Spinal cord (tissue), 10 donors: ENCODE results near the gene CTSE. TPM values are rescaled to one million over a fixed set of nuclear protein-coding genes. Genes with fewer than 3 reads are reported as not detected.

Source experiments
- DNase-seq, 6 donors: peaks; one replicate each; pipeline versions ENCODE4 v3.0.0 to v3.0.0-alpha.2; 2013 to 2015; ENCODE audit warnings: low spot score in 6 of 6, low read depth in 4 of 6
- H3K27ac ChIP-seq: one replicate; pipeline ENCODE4 v1.5.1; 2013; ENCODE audit warnings: low read depth, low read length, control low read depth
- H3K27me3 ChIP-seq: one replicate; pipeline ENCODE4 v1.6.1; 2013; ENCODE audit warnings: low read length; ENCODE audit not compliant: control insufficient read depth, insufficient read depth
- H3K36me3 ChIP-seq: one replicate; pipeline ENCODE4 v1.6.1; 2013; ENCODE audit warnings: low read length; ENCODE audit not compliant: control insufficient read depth, insufficient read depth
- H3K4me1 ChIP-seq: one replicate; pipeline ENCODE4 v1.6.1; 2013; ENCODE audit warnings: low read length; ENCODE audit not compliant: control insufficient read depth, insufficient read depth
- H3K4me3 ChIP-seq: one replicate; pipeline ENCODE4 v1.5.1; 2013; ENCODE audit warnings: low read depth, low read length, control low read depth
- H3K9me3 ChIP-seq: one replicate; pipeline ENCODE4 v1.6.1; 2013; ENCODE audit warnings: low read length; ENCODE audit not compliant: control insufficient read depth, insufficient read depth
- WGBS: methylation state at CpG from one replicate; pipeline ENCODE4 v1.1.5; 2013; ENCODE audit warnings: missing lambda C conversion rate; ENCODE audit not compliant: insufficient coverage; 5-methylcytosine and 5-hydroxymethylcytosine counted together
- polyA plus RNA-seq, 2 donors: library from polyadenylated mRNA; unstranded; fragments of 120-200 nt; gene quantifications; one replicate each; pipeline ENCODE4 v1.2.1, GENCODE V29; 2013; ENCODE audit not compliant: insufficient read length in 2 of 2
- total RNA-seq, 2 donors: library from RNA; depleted of rRNA in 1 of 2; stranded (reverse); fragments of 120-200 nt in 1 of 2; fragments of >200 nt in 1 of 2; gene quantifications; one replicate each; pipeline versions ENCODE4 v1.2.3 to v1.2.4, GENCODE V29; 2013 to 2014
- donor health status: healthy.

CTSE gene
- total and polyA plus RNA-seq, 4 donors: 0.18 to 0.28 (median 0.20) TPM; not detected in 1

DNA sequence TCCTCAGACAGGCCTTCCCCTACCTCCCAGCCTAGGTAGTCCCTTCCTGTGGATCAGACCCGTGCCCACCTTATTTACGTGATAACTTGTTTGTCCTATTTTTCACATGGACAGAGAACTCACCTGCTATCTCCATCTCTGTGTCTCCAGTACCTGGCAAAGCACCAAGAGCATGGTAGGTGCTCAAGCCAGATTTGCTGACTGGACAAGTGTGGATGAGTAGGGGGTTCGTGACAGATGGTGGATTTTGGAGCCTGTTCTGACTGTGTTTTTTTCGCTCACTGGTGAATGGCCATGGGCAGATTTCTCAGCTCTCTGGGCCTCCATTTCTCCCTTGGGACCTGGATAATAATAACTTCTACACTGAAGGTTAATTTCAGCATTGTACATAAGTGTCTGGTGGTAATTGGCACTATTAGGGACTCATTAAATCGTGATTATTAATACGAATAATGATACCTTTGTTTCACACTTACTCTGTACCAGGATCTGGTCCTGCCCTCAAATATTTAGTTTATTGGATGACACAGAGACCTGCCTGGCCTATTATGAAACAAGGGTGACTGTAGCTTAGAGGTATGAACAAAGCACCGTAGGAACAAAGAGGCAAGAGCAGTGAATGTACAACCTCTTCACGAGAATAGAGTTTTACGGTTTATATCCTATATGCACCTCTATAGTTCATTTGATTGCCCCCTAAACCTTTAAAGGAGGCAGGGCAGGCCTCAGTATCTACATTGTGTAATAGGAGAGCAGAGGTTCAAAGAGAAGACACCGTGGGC lies 56.0 kb downstream of the CTSE start:
- WGBS: 70% methylated on average over 3 of the region's 10 CpGs
- Histone ChIP-seq H3K27ac (no peak overlapping the region), H3K4me1 (peaks cover 10% of the 10 kb centered on the region), H3K36me3 (no peaks in the 10 kb centered on the region), H3K9me3 (no peaks in the 10 kb centered on the region), H3K4me3 (no peak overlapping the region), H3K27me3 (no peaks in the 10 kb centered on the region)
- peak in 1 of 6 donors; percentile 20 for DNase-seq

DNA sequence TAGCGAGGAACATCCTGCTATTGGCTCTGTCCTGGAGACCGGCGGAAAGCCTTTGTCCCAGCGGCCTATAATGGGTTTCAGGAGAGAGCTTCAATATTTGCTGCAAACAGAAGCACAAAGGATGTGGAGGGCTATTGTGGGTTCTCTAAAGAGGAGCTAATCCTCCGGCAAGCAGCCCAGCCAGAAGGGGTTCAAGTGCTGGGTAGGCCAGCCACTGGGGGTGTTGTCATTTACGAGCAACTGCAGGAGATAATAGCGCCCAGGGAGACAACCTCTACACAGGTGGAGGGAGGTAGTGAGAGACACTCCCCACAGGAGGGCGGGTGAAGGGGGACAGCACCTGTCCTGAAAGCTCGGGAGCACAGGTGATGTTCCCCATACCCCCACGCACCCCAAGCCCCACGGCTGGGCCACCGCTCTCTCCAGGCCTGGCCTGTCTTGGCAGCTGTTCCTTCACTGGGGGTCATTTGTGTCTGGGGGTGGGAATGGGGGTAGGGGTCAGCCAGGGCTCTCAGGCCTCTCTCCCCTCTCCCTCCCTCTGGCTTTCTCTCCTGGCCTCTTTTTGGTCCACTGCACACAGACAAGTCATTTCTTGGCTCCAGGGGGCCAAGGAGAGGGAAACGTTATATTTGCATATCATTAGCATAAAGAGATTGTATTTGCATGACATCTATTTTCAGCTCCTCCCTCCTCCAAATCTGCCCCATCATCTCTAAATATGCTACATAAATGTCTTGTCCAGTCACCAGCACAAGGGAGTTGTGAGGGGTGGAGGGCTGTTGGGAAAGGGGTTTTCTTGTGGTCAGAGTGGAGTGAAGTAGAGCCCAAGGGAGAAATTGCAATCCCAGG lies 58.4 kb downstream of the CTSE start:
- Histone ChIP-seq H3K27me3 (no peaks in the 10 kb centered on the region), H3K4me1 (peaks cover 15% of the 10 kb centered on the region), H3K9me3 (no peaks in the 10 kb centered on the region), H3K27ac (no peak overlapping the region), H3K4me3 (no peak overlapping the region), H3K36me3 (no peaks in the 10 kb centered on the region)
- DNase-seq: peak in 1 of 6 donors; percentile 59
- 41% methylated on average over 4 of the region's 13 CpGs for WGBS

DNA sequence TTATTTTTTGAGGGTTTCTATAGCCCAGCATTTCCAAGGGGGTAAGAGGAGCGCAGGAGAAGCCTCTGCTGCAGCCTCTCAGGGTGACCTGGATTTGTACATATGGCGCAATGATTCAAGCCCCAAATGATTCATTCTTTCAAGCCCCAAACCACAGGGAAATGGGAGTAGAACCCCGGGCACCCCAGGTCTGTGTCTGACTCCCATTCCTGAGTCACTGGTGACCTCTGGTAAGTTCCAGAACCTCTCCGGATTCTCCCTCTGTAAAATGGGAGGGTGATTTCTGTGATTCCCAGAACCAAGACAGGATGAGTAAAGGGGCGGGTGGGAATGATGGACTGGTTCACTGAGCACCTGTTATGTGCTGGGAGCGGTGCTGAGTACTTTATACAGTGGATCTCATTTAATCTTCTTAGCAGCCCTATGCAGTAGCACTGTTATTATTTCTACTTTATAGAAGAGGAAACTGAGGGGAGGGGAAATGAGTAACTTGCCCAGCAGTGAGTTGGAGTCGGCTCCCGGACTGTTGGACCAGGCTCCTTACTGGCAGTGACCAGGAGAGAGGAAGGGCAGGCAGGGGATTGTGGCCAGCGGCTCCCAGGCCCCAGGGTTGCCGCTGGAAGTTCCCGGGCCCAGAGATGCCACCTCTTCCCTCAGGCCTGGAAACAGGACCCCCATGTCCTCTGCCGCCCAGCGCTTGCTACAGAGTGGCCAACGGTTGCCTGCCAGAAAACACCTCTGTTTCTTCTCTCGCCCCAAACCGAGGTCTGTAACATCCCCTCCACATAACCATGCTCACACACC lies 60.1 kb downstream of the CTSE start:
- Histone ChIP-seq H3K27me3 (no peaks in the 10 kb centered on the region), H3K4me1 (peaks cover 15% of the 10 kb centered on the region), H3K27ac (no peak overlapping the region), H3K36me3 (no peaks in the 10 kb centered on the region), H3K9me3 (no peaks in the 10 kb centered on the region), H3K4me3 (no peak overlapping the region)
- DNase-seq: no peak
- WGBS: 95% methylated on average over 10 of the region's 16 CpGs

DNA sequence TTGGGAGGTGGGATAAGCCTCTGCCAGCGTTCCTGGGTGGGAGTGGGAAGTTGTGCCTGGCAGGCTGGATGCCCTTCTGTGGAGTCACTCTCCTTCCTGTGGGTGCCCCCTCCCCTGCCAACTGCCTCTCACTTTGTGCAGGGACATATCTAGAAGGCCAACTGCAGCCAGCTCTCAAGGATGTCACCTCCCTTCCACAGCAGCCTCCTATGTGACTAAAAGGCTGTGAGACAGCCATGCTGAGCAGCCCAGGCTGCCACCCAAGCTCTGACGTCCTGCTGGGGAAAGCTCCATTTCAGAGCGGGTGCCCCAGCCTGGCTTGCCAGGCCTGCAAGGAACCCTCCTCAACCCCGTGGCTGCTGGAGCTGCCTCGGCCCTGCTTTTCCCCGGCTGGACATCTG lies 60.9 kb downstream of the CTSE start:
- Histone ChIP-seq H3K4me1 (peaks cover 15% of the 10 kb centered on the region), H3K4me3 (no peak overlapping the region), H3K9me3 (no peaks in the 10 kb centered on the region), H3K36me3 (no peaks in the 10 kb centered on the region), H3K27ac (no peak overlapping the region), H3K27me3 (no peaks in the 10 kb centered on the region)
- no peak for DNase-seq
- WGBS: 79% methylated on average over 2 of the region's 6 CpGs

DNA sequence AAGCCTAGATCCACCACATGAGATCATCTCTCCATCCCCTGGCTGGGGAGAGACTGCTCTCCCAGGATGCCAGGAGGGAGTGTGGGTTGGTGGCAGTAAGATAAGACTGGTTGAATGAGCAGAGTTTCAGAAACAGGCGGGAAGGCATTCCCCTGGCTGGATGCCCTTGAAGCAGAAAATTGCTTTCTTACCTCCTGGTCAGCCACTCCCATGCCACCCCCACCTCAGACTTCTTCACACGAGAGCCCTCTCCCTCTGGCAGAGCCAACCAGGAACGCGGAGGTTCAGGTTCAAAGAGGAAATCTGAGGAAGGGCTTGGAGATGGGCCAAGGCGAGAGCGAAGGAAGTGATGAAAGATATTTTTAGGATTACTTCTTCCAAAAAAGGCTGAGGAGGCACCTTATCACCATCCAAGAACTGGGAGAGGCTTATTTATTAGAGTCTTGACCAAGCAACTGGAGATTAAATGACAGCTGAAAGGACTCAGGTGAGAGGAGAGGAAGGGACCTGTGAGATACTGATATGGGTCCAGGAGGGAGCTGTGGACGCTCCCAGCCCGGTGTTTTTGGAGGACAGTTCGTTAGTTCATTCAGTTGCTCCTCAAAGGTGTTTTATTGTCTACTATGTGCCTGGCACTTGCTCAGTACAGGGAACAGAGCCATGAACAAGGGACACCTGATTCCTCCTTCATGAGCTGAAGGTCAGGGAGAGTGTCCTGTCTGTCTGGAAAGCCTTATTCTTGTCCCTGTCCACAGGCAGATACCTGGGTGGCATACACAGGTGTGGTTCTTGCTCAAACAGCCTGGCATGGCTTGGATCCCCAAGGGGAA lies 61.5 kb downstream of the CTSE start:
- Histone ChIP-seq H3K27me3 (no peaks in the 10 kb centered on the region), H3K4me1 (peaks cover 15% of the 10 kb centered on the region), H3K36me3 (no peaks in the 10 kb centered on the region), H3K27ac (no peak overlapping the region), H3K9me3 (no peaks in the 10 kb centered on the region), H3K4me3 (no peak overlapping the region)
- DNase-seq: peak in 1 of 6 donors; percentile 28
- WGBS: 91% methylated on average over 3 of the region's 9 CpGs

DNA sequence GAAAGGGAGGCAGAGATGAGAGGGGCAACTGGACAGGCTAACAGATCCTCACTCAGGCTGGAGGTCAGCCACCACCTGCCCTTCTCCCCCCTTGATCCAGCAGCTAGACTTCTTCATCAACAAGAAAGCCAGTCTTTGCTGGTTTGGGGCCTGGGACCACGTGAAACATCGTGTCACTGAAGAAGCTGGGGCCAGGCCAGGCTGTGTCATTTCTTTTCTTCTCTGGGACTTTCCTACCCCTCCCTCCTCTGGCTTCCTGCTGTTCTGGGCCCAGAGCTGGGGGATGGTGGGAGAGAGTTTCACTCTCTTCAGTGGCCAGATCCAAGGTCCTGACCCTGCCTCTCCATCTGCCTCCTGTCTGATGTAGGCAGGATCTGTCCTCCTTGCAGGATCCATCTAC lies 62.3 kb downstream of the CTSE start:
- no peak overlapping the region for H3K4me3 ChIP-seq
- no peak overlapping the region for H3K27ac ChIP-seq
- DNase-seq: no peak
- WGBS: 35% methylated on average over 2 of the region's 2 CpGs
- peaks cover 15% of the 10 kb centered on the region for H3K4me1 ChIP-seq
- no peaks in the 10 kb centered on the region for H3K9me3 ChIP-seq
- H3K36me3 ChIP-seq: no peaks in the 10 kb centered on the region
- H3K27me3 ChIP-seq: no peaks in the 10 kb centered on the region

DNA sequence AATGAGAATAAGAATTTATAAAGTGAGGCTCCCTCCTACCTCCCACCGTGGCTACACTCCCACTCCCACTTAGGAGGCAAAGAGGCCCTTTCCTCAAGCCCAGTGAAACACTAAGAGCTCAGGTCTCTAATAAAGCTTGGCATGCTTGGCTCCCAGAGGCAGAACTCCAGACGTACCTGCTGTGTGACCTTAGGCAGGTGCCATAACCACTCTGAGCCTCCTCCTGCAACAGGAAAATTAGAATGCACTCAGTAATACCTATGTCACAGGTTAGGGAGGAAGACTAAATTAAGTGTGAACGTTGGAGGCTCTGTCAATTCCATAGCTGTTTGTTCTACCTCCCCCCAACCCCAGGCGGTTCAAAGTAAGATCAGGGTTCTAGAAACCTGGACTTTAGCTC lies 63.9 kb downstream of the CTSE start:
- no peak for DNase-seq
- no peak overlapping the region for H3K27ac ChIP-seq
- H3K9me3 ChIP-seq: no peaks in the 10 kb centered on the region
- H3K4me1 ChIP-seq: peaks cover 7% of the 10 kb centered on the region
- 95% methylated on average over 3 of the region's 4 CpGs for WGBS
- no peaks in the 10 kb centered on the region for H3K27me3 ChIP-seq
- H3K36me3 ChIP-seq: no peaks in the 10 kb centered on the region
- no peak overlapping the region for H3K4me3 ChIP-seq
